HUDEP-2 (cell line): ENCODE data around the gene POLD4.
A peak's percentile ranks its signal among the peaks of the same experiment; 100 is the strongest.
"Not testable (repeated sequence)": the region's sequence is repeated elsewhere in the genome, so short reads cannot be mapped to it uniquely, and the experiment has no call there.

ENCODE experiments used
- DNase-seq, 76 experiments: peaks; one replicate each; lab custom pipeline; 2025; ENCODE audit not compliant: unreplicated experiment in 76 of 76; lab: John Stamatoyannopoulos, UW

Gene POLD4

DNA sequence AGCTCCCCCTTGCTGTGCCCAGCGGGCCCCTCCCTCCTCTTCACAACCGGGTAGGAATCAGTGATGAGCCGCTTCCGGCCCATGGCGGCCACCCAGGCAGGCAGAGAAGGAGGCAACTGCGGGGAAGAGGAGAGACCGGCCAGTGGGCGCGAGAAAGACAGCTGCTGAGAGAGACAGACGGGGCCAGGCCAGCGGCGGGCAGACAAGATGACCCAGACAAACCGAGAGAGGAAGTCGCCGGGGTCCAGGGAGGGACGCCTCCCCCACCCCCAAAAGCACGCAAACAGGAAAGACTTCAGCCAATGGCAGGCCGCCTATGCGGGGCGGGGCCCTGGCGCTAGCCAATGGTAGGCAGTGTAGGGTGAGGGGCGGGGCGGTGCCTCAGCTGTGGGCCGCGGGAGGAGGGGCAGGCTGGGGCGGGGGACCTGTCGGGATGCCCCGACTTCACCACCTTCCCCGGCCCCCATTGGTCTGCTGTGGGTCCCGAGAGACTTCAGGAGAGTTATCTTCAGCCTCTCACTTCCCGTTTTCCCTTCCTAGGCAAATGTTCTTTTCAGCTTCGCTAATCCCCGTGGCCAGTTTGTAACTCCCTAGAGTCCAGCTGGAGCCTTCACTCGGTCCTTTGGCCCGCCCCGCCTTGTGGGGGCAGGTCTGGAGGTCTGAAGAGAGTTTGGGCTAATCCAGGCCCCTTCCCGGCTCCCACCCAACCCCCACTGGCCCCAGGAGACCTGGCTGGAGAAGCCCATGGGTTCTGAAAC is at the start of gene POLD4:
TSS of gene POLD4 (minus strand) at position 230 of the 758 bp plus-strand sequence. CDS start at position 83, 147 bp downstream.
- peak in 74 of 76 experiments; percentile 54 to 96 (median 87) for DNase-seq

- not testable (repeated sequence) for DNase-seq
Observed at GRCh38 chr11:67403085-67403484, 49.7 kb upstream of the POLD4 start.

DNA sequence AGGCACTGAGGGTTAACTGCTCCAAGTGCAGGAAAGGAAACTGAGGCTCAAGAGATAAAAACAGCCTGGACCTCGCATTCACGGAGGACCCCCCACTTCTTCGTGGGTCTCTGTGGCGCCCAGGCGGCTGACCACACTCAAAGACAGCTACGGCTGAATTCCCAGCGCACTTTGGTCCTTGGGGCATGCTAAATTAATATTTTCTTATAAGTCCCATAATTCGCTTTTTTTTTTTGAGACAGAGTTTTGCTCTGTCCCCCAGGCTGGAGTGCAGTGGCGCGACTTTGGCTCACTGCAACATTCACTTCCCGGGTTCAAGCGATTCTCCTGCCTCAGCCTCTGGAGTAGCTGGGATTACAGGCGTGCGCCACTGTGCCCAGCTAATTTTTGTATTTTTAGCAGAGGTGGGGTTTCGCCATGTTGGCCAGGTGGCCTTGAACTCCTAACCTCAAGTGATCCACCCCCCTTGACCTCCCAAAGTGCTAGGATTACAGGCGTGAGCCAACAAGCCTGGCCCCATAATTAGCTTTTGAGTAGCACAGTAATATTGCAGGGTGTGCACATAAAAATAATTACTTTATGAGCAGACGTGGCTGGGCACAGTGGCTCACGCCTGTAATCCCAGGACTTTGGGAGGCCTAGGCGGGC is 49.0 kb upstream of the POLD4 start:
- DNase-seq, result not testable (repeated sequence)

DNA sequence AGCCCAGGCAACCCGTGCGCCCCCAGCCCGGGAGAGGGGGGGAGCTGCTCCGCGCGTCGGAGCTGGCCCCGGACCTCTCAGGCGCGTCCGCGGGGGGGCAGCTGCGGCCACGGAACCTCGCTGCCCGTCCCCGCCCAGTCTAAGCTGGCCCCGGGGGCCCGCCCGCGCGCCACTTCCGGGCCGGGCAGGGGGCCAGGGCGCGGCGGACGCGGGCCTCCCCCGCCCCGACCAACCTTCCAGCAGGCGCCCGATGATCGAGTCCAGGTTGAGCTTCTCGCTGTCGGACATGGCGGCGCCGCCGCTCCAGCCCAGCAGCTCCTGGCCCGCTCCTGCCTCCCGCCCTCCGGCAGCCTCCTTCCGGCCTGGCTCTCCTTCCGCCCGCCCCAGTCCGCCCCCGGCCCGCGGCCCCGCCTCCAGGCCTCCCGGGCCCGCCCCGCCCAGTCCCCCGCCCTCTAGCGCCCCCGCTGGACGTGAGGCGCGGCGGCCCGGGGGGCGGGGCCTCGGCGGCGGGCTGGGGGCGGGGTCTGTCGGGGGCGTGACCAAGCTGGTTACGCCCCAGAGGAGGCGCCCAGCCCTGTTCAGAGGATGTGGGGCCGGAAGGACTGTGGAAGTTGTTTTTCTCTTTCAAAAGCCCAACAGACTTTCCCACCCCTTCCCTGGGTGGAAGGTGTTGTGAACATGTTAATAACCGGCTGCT is 48.3 kb upstream of the POLD4 start, which contains the start of gene PPP1CA:
TSS of gene PPP1CA (minus strand) at position 364 of the 697 bp plus-strand sequence. CDS start at position 288, 76 bp downstream.
- DNase-seq, result peak in 72 of 76 experiments; percentile 38 to 92 (median 80)

GRCh38 chr11:67400942-67401494 is 47.7 kb upstream of the POLD4 start:
- no peak for DNase-seq

DNA sequence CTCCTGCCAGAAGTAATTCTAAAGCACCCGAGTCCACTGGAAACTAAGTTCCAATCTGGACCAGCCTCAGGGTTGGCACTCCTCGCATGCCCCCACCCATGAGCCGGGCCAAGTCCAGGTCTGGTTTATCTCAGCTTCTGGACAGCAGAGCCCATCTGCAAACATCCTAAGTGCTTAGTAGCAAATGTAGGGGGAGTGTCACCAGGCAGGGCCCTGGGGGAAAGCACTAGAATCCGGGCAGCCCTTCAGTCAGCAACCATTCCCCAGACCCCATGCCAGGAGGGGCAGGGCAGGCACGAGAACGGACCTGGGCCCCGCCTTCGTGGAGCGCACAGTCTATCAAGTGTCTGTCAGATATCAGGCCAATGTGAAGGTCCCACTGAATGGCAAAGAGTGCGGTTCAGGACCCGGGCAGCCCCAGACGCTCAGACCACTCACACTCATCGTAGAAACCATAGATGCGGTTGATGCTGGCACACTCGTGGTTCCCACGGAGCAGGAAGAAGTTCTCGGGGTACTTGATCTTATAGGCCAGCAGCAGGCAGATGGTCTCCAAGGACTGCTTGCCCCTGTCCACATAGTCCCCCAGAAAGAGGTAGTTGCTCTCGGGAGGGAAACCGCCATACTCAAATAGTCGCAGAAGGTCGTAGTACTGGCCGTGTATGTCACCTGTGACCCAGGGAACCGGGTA is 47.0 kb upstream of the POLD4 start:
- peak in 3 of 76 experiments; percentile 8 to 20 (median 17) for DNase-seq

DNA sequence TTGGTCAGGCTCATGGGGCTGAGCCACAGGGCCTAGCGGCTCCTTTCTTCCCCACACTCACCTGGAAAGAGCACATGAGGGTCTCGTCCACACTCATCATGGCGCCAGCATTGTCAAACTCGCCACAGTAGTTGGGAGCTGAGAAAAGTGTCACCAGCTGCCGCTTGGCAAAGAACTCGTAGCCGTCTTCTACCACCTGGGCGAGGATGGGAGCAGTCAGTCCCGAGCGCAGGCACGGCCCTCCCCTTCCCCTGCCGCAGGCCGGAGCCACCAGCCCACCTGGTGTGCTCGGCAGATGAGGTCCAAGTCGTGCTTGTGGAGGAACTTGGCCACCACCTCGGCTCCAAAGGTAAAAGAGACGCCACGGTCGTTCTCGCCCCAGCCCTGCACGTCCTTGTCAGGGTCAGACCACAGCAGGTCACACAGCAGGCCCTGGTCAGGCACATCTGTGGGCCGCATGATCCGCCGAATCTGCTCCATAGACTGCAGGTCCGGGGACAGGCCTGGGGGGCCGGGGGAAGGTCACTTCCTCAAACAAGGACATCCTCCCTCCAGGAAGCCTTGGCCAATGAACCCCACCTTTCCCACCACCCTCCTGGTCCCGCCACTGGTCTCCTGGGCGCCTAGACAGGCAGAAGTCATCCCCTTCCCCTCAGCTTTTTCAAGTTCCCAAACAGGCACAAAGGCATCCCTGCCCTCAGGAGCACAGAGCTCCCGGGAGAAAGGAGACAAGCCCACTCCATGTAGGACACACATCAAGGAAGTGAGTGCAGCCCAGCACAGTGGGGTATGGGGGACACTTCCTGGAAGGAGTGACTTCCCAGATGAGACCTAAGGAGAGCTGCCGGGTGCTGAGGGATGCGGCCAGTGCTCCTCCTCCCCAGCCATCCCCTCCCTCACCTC is 45.6 kb upstream of the POLD4 start:
- no peak for DNase-seq

- no peak for DNase-seq
Observed at GRCh38 chr11:67397986-67398660, 44.8 kb upstream of the POLD4 start.

- peak in 11 of 76 experiments; percentile 15 to 51 (median 28) for DNase-seq
Observed at GRCh38 chr11:67397536-67397935, 44.2 kb upstream of the POLD4 start.

- DNase-seq, result no peak
Observed at GRCh38 chr11:67396587-67397389, 43.4 kb upstream of the POLD4 start.

DNA sequence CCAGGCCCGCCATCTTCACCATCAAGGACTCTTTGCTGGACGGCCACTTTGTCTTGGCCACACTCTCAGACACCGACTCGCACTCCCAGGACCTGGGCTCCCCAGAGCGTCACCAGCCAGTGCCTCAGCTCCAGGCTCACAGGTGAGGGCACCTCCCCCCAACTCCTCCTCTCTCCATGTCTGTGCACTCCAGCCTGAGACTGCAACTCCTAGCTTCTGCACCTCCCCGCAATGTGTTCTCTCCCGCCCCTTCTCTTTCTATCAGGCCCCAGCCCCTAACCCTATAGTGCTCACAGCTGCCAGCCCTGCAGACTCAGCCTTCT is 42.9 kb upstream of the POLD4 start:
- no peak for DNase-seq

DNA sequence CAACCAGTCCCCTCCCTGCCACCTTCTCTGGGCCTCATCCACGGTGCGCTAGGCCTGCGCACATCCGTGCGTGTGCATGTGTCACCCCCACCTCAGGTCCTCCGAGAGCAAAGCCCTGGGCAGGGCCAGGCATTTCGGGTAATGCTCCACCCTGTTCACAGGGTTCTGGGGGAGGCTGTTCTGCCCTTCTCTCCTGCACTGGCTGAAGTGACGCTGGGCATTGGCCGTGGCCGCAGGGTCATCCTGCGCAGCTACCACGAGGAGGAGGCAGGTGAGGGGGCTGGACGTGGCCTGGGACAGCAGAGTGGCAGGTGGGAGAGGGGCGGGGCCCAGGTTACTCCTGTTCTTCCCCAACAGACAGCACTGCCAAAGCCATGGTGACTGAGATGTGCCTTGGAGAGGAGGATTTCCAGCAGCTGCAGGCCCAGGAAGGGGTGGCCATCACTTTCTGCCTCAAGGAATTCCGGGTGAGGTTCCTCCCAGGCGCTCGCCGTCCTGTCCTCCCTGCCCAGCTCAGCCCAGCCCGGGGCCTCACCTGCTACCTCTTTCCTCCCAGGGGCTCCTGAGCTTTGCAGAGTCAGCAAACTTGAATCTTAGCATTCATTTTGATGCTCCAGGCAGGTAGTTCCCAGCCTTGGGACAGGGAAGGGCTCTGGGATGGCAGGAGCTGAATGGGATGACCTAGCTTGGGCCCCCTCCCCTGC is 42.4 kb upstream of the POLD4 start:
- no peak for DNase-seq

- DNase-seq, result no peak
Observed at GRCh38 chr11:67393990-67394389, 40.6 kb upstream of the POLD4 start.

GRCh38 chr11:67393437-67393836 is 40.1 kb upstream of the POLD4 start:
- DNase-seq, result no peak

DNA sequence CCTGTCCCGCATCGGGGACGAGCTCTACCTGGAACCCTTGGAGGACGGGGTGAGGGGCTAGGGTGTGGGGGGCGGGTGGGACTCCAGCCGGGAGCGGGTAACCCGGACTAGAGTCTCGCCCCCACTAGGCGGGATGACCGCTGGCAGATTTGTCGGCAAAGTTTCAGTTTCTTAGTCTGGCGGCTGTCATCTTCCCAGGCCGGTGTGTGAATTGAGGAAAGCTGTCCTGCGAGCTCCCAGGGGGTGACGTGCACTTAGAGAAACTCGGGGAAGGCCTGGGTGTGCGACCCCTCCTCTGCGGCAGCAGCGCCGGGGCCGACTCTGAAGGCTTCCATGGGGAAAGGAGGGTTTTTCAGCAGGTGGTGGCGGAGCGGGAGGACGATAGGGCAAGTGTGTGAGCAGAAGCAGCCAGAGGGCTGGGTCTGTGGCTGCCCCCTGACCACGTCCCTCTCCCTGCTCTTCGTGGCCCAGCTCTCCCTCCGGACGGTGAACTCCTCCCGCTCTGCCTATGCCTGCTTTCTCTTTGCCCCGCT is 38.9 kb upstream of the POLD4 start:
- no peak for DNase-seq

DNA sequence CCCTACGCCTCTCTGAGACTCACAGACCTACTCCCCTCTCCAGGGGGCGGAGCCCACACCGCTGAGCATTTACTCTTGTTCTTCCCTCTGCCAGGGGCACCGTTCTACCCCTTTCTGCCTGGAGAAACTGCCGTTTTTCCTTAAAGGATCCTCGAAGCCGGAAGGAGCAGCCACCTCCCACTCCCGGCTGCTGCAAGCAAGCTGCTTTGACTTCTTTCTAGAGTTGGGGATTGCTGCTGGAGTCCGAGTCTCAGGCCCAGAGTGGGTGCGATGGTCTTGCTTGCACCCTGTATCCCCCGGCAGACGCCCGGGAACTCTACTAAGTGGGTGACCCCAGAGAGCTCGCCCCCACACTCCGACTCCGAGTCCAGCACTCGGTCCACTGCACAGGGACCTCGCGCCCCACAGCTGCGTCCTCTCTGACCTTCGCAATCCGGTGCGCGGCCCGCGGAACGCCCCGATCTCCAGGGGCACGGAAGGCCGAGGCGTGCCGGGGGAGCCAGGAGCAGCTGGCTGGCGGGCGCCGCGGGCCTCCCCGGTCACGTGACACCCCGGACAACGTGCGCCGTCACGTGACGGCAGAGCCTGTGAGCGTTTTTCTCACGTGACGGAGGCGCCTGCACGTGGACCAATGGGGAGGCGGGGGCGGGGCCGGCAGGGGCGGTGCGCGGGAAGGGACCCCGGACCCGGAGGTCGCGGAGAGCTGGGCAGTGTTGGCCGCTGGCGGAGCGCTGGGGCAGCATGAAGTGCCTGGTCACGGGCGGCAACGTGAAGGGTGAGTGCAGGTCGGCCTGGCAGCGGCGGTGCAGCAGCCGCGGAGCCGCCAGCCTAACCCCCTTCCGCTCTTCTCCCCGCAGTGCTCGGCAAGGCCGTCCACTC is 38.2 kb upstream of the POLD4 start, which contains the start of gene RAD9A:
TSS of gene RAD9A (plus strand) at position 683 of the 879 bp plus-strand sequence. CDS start at position 742, 59 bp downstream.
- peak in 74 of 76 experiments; percentile 52 to 95 (median 88) for DNase-seq
